Measurements from ENCODE around the gene OR6A2.

Gene OR6A2

GRCh38 chr11:6755303-6755952 is 44.1 kb downstream of the OR6A2 start:
- no peak for DNase-seq

GRCh38 chr11:6747097-6747668 is 52.3 kb downstream of the OR6A2 start:
- DNase-seq = no peak

DNA sequence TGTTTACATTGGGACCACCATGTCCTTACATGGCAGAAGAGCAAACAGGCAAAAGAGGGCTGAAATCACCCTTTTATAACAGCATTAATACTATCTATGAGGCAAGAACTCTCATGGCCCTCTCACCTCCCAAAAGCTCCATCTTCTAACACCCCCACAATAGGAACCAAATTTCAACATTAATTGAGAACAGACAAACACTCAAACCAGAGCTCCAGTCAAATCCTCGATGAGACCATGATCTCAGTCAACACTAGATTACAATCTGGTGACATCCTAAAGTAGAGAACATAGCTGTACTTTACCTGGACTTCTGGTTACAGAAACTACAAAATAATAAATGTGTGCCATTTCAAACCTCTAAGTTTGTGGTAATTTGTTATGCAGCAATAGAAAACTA is 52.9 kb downstream of the OR6A2 start:
- no peak for DNase-seq

GRCh38 chr11:6746086-6746618 is 53.3 kb downstream of the OR6A2 start:
- DNase-seq = no peak

DNA sequence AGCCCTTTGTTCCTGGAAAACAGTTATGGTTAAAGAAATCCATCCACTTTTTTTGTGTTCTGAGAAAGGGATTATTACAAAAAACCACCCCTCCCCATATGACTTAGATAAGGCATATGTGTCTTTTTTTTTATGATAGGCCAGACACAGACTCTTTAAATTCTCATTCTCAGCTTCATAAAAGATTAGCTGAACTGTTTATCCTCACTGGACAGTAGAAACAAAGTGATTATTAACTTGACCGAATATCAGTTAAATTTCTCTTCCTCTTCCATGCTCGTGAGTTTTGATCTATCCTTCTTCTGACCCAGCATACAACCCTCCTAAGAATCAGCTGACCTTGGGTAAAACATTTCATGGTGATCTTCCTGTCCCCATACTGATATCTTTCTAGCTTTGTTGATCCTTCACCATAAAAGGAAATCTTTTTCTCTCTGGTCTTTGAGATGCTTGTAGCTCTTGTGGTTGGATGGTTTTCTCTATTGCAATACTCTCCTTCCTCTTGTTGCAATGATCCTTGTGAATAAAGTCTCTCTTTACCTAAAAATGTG is 53.9 kb downstream of the OR6A2 start:
- DNase-seq = no peak

DNA sequence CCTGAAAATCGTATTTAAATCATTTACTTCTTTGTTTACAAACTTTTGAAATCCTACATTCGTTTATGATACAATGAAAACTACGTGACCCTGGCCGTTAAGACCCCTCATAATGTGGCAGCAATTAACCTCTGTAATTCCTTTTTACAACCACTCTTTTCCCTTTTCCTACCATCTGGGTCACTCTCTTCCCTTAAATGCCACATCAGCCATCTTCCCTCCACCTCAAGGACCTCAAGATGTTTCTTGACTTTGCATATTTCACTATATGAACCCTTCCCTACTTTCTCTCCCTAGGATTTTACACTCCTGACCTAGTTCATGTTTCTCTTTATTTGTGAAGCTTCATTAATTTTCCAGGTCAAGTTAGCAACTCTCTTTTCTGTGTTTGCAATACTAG is 54.5 kb downstream of the OR6A2 start:
- no peak for DNase-seq

GRCh38 chr11:6742260-6742659 is 57.2 kb downstream of the OR6A2 start:
- no peak for DNase-seq

Measured in GF-D8 (cell line).